Uterus (tissue), 2 donors: ENCODE results near the gene TICAM2.

Experiments used
- POLR2A ChIP-seq, 2 donors: fragments of 450-650 bp; IDR thresholded peaks; one replicate each; pipeline ENCODE4 v1.6.1; 2016; ENCODE audit warnings: antibody characterized with exemption in 2 of 2, mild to moderate bottlenecking in 1 of 2, moderate library complexity in 1 of 2
- TF ChIP-seq, protein P1 (sequence below), 4 experiments: fragments of 200-600 bp in 2 of 4; fragments of 450-650 bp in 2 of 4; sonication (generic) in 2 of 4; IDR thresholded peaks; one replicate each; pipeline ENCODE4 v1.5.1; 2016 to 2019; ENCODE audit warnings: antibody characterized with exemption in 4 of 4, mild to moderate bottlenecking in 2 of 4, moderate library complexity in 1 of 4

DNA sequence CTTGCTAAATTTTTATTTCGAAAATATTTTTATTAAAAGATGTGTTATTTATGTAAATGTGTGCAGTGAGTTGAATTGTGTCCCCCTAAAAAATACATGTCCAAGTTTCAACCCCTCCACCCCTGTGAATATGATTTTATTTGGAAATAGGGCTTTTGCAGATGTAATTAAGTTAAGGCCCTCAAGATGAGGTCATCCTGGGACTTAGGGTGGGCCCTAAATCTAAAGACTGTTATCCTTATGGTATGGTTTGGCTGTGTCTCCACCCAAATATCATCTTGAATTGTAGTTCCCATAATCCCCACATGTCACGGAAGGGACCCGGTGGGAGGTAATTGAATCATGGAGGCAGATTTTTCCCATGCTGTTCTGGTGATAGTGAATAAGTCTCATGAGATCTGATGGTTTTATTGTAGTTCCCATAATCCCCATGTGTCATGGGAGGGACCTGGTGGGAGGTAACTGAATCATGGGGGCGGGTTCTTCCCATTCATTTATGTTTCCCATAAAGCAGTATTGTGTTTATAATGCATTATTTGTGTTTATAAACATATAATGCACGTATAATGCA lies 25.1 kb upstream of the TICAM2 start:
- TF ChIP-seq, protein P1, sequence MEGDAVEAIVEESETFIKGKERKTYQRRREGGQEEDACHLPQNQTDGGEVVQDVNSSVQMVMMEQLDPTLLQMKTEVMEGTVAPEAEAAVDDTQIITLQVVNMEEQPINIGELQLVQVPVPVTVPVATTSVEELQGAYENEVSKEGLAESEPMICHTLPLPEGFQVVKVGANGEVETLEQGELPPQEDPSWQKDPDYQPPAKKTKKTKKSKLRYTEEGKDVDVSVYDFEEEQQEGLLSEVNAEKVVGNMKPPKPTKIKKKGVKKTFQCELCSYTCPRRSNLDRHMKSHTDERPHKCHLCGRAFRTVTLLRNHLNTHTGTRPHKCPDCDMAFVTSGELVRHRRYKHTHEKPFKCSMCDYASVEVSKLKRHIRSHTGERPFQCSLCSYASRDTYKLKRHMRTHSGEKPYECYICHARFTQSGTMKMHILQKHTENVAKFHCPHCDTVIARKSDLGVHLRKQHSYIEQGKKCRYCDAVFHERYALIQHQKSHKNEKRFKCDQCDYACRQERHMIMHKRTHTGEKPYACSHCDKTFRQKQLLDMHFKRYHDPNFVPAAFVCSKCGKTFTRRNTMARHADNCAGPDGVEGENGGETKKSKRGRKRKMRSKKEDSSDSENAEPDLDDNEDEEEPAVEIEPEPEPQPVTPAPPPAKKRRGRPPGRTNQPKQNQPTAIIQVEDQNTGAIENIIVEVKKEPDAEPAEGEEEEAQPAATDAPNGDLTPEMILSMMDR (IDR thresholded peaks at IDR 0.05) = no peak
- TF ChIP-seq POLR2A (IDR thresholded peaks at IDR 0.05) = no peak
